BJ (cell line): Measurements from ENCODE around the gene ZNF77. TPM values are rescaled to one million over a fixed set of nuclear protein-coding genes. Genes with fewer than 3 reads are reported as not detected.

Experiments
- CTCF ChIA-PET: fragments of 350-600 bp; formaldehyde crosslinking; extraction: SDS; loops from one replicate; lab custom pipeline; 2021; ENCODE audit warnings: antibody characterized with exemption, inconsistent platforms; lab: Yijun Ruan, JAX
- POLR2A ChIA-PET: fragments of 300-600 bp; sonication (Branson Sonifier 250); formaldehyde crosslinking; extraction: SDS; loops from one replicate; lab custom pipeline; 2021; ENCODE audit warnings: antibody characterized with exemption; lab: Charles Lee
- DNase-seq: peaks from one replicate; pipeline ENCODE4 v3.0.0-alpha.2; 2011; ENCODE audit warnings: low read depth
- H3K27me3 ChIP-seq: 2 replicates; pipeline ENCODE4 v1.6.0; 2011; ENCODE audit warnings: low read length; ENCODE audit not compliant: control insufficient read depth, insufficient read depth
- H3K36me3 ChIP-seq: 2 replicates; pipeline ENCODE4 v1.5.1; 2011; ENCODE audit warnings: low read length; ENCODE audit not compliant: control insufficient read depth, insufficient read depth
- H3K4me3 ChIP-seq: 2 replicates; pipeline ENCODE4 v1.5.1; 2011; ENCODE audit warnings: low read depth, mild to moderate bottlenecking, control low read depth, low read length
- CTCF ChIP-seq: IDR thresholded peaks from 2 replicates; pipeline ENCODE4 v1.5.1; 2011; ENCODE audit warnings: low read depth, mild to moderate bottlenecking, control low read depth, inconsistent platforms, low read length, moderate library complexity; ENCODE audit not compliant: insufficient read depth
- polyA plus RNA-seq: library from polyadenylated mRNA; depleted of rRNA; stranded (reverse); fragments of >200 nt; gene quantifications from 2 replicates; pipeline ENCODE4 v1.2.3, GENCODE V29; 2011

ZNF77 gene
- polyA plus RNA-seq, 1 experiment = 3.2 TPM

GRCh38 chr19:2988568-2988967 is 43.8 kb upstream of the ZNF77 start:
- POLR2A ChIA-PET = no interaction called here

GRCh38 chr19:2987797-2988196 is 43.0 kb upstream of the ZNF77 start:
- POLR2A ChIA-PET = no interaction called here
- Histone ChIP-seq H3K4me3 (no peak overlapping the region), H3K36me3 (no peaks in the 10 kb centered on the region), H3K27me3 (peaks cover 15% of the 10 kb centered on the region)
- CTCF ChIA-PET = no interaction called here
- no peak for DNase-seq
- no peak for TF ChIP-seq CTCF

More at GRCh38 chr19:2988568-2988967, 43.8 kb upstream of the ZNF77 start:
- Histone ChIP-seq H3K36me3 (no peaks in the 10 kb centered on the region), H3K4me3 (no peak overlapping the region), H3K27me3 (peaks cover 17% of the 10 kb centered on the region)
- CTCF ChIA-PET = interaction anchor here (1.6 kb wide), 1 partner anchor 16 kb away, joined by 3 read pairs; no protein-coding TSS in a partner anchor
- no peak for DNase-seq
- TF ChIP-seq CTCF = no peak

GRCh38 chr19:2986951-2987524 is 42.3 kb upstream of the ZNF77 start:
- H3K36me3 ChIP-seq = no peaks in the 10 kb centered on the region
- ChIA-PET CTCF (interaction anchor here (1.0 kb wide), 1 partner anchor 350 kb away, joined by 4 read pairs; no protein-coding TSS in a partner anchor), POLR2A (no interaction called here)
- no peak for DNase-seq
- H3K4me3 ChIP-seq = no peak overlapping the region
- TF ChIP-seq CTCF = no peak
- H3K27me3 ChIP-seq = peaks cover 15% of the 10 kb centered on the region

GRCh38 chr19:2984215-2984528 is 39.4 kb upstream of the ZNF77 start:
- Histone ChIP-seq H3K36me3 (no peaks in the 10 kb centered on the region), H3K4me3 (peak overlapping the region; percentile 23), H3K27me3 (peaks cover 15% of the 10 kb centered on the region)
- POLR2A ChIA-PET = no interaction called here
- no peak for DNase-seq
- no peak for TF ChIP-seq CTCF
- CTCF ChIA-PET = no interaction called here

- ChIA-PET CTCF (no interaction called here), POLR2A (interaction anchor here (0.5 kb wide), 1 partner anchor 40 kb away, joined by 4 read pairs; no protein-coding TSS in a partner anchor)
- Histone ChIP-seq H3K4me3 (peak overlapping the region; percentile 23), H3K36me3 (no peaks in the 10 kb centered on the region), H3K27me3 (peaks cover 13% of the 10 kb centered on the region)
- no peak for DNase-seq
- no peak for TF ChIP-seq CTCF
Measured at GRCh38 chr19:2983351-2984214, 38.8 kb upstream of the ZNF77 start.
